Esophagus muscularis mucosa (tissue), 4 donors: ENCODE measurements around the gene WNT7B. TPM values are rescaled to one million over a fixed set of nuclear protein-coding genes. Genes with fewer than 3 reads are reported as not detected.

Source experiments
- DNase-seq: peaks from one replicate; pipeline ENCODE4 v3.0.0-alpha.2; 2017; ENCODE audit errors: extremely low spot score
- H3K27ac ChIP-seq, 4 donors: fragments of 200-600 bp; sonication (generic); replicated peaks in 1 of 4; 1 replicate in 3 of 4; 2 replicates in 1 of 4; pipeline ENCODE4 v1.5.1; 2016 to 2019; ENCODE audit warnings: mild to moderate bottlenecking in 1 of 4
- H3K27me3 ChIP-seq, 4 donors: fragments of 200-600 bp; sonication (generic); one replicate each; pipeline versions ENCODE4 v1.5.1 to v1.6.0; 2016 to 2019
- H3K36me3 ChIP-seq, 4 donors: fragments of 200-600 bp; sonication (generic); one replicate each; pipeline ENCODE4 v1.5.1; 2016 to 2019
- H3K4me1 ChIP-seq, 4 donors: fragments of 200-600 bp; sonication (generic); one replicate each; pipeline ENCODE4 v1.5.1; 2016 to 2019
- H3K4me3 ChIP-seq, 4 donors: fragments of 200-600 bp; sonication (generic); 1 replicate in 2 of 4; 2 replicates in 2 of 4; pipeline ENCODE4 v1.5.1; 2016 to 2019; ENCODE audit warnings: mild to moderate bottlenecking in 4 of 4, moderate library complexity in 1 of 4
- H3K9me3 ChIP-seq, 4 donors: fragments of 200-600 bp; sonication (generic); 1 replicate in 3 of 4; 2 replicates in 1 of 4; pipeline ENCODE4 v1.5.1; 2016 to 2019
- CTCF ChIP-seq, 3 experiments: fragments of 200-600 bp in 2 of 3; fragments of 450-650 bp in 1 of 3; sonication (generic) in 2 of 3; IDR thresholded peaks; one replicate each; pipeline ENCODE4 v1.5.1; 2017 to 2019; ENCODE audit warnings: antibody characterized with exemption in 3 of 3, mild to moderate bottlenecking in 2 of 3, moderate library complexity in 1 of 3
- EP300 ChIP-seq: sonication (generic); formaldehyde crosslinking; IDR thresholded peaks from one replicate; pipeline ENCODE4 v1.6.1; 2017; ENCODE audit warnings: antibody characterized with exemption
- POLR2A ChIP-seq: fragments of 450-650 bp; IDR thresholded peaks from one replicate; pipeline ENCODE4 v1.6.1; 2017; ENCODE audit warnings: antibody characterized with exemption, moderate library complexity, mild to moderate bottlenecking, low read depth
- POLR2AphosphoS5 ChIP-seq, 2 donors: sonication (generic); formaldehyde crosslinking; IDR thresholded peaks; one replicate each; pipeline ENCODE4 v1.6.1; 2017; ENCODE audit warnings: antibody characterized with exemption in 2 of 2
- WGBS: methylation state at CpG from one replicate; pipeline ENCODE4 v1.1.5; 2018; 5-methylcytosine and 5-hydroxymethylcytosine counted together
- intact Hi-C: fragments of 100-400 bp; cut with DNase I; formaldehyde crosslinking; loops from one replicate; pipeline ENCODE4 v1.15.1; 2023
- total RNA-seq, 4 donors: library from RNA; depleted of rRNA; stranded (reverse); fragments of >200 nt; gene quantifications; one replicate each; pipeline versions ENCODE4 v1.1.0 to v1.2.1, GENCODE V29; 2016

The WNT7B gene
- total RNA-seq, 4 donors from 2014 or later: not detected

GRCh38 chr22:45957826-45958225, 19.1 kb downstream of the WNT7B start:
- intact Hi-C loops: no loop called here
- peaks cover 0 to 56% (median 0%) of the 10 kb centered on the region in 4 donors for H3K27me3 ChIP-seq
- H3K27ac ChIP-seq: no peak overlapping the region
- TF ChIP-seq POLR2A: no peak
- no peak for TF ChIP-seq EP300
- no peak for TF ChIP-seq CTCF (IDR thresholded peaks at IDR 0.05)
- no peak for TF ChIP-seq POLR2AphosphoS5 (IDR thresholded peaks at IDR 0.05)
- H3K4me3 ChIP-seq: no peak overlapping the region
- H3K36me3 ChIP-seq: no peaks in the 10 kb centered on the region
- no peak for DNase-seq
- H3K9me3 ChIP-seq: no peaks in the 10 kb centered on the region
- 100% methylated on average over 4 of the region's 10 CpGs for WGBS
- no peaks in the 10 kb centered on the region for H3K4me1 ChIP-seq

- Histone ChIP-seq H3K4me1 (no peaks in the 10 kb centered on the region), H3K4me3 (no peak overlapping the region), H3K36me3 (no peaks in the 10 kb centered on the region), H3K9me3 (no peaks in the 10 kb centered on the region), H3K27ac (no peak overlapping the region), H3K27me3 (peaks cover 0 to 45% (median 0%) of the 10 kb centered on the region in 4 donors)
- TF ChIP-seq EP300: no peak
- no peak for TF ChIP-seq POLR2AphosphoS5 (IDR thresholded peaks at IDR 0.05)
- TF ChIP-seq CTCF (IDR thresholded peaks at IDR 0.05): no peak
- no peak for TF ChIP-seq POLR2A
- no peak for DNase-seq
- 68% methylated on average over 18 of the region's 18 CpGs for WGBS
- intact Hi-C loops: no loop called here
These were observed 23.8 kb downstream of the WNT7B start for GRCh38 chr22:45953178-45953577.

- DNase-seq: no peak
- 80% methylated on average over 12 of the region's 12 CpGs for WGBS
- Histone ChIP-seq H3K4me3 (no peak overlapping the region), H3K36me3 (no peaks in the 10 kb centered on the region), H3K27ac (no peak overlapping the region), H3K4me1 (no peaks in the 10 kb centered on the region), H3K9me3 (no peaks in the 10 kb centered on the region), H3K27me3 (peaks cover 0 to 45% (median 0%) of the 10 kb centered on the region in 4 donors)
- intact Hi-C loops: no loop called here
- TF ChIP-seq CTCF (IDR thresholded peaks at IDR 0.05) (no peak), POLR2AphosphoS5 (IDR thresholded peaks at IDR 0.05) (no peak), EP300 (no peak), POLR2A (no peak)
These were observed 24.4 kb downstream of the WNT7B start for GRCh38 chr22:45952553-45952952.

GRCh38 chr22:45952151-45952550, 24.8 kb downstream of the WNT7B start:
- TF ChIP-seq EP300: no peak
- TF ChIP-seq POLR2AphosphoS5 (IDR thresholded peaks at IDR 0.05): no peak
- no peak overlapping the region for H3K4me3 ChIP-seq
- intact Hi-C loops: no loop called here
- H3K4me1 ChIP-seq: no peaks in the 10 kb centered on the region
- no peaks in the 10 kb centered on the region for H3K9me3 ChIP-seq
- no peak for DNase-seq
- no peak overlapping the region for H3K27ac ChIP-seq
- 78% methylated on average over 10 of the region's 15 CpGs for WGBS
- H3K27me3 ChIP-seq: peaks cover 0 to 45% (median 0%) of the 10 kb centered on the region in 4 donors
- H3K36me3 ChIP-seq: no peaks in the 10 kb centered on the region

GRCh38 chr22:45949891-45950290, 27.1 kb downstream of the WNT7B start:
- Histone ChIP-seq H3K27ac (no peak overlapping the region), H3K9me3 (no peaks in the 10 kb centered on the region), H3K4me3 (no peak overlapping the region), H3K27me3 (peaks cover 0 to 29% (median 0%) of the 10 kb centered on the region in 4 donors), H3K36me3 (no peaks in the 10 kb centered on the region), H3K4me1 (no peaks in the 10 kb centered on the region)
- TF ChIP-seq POLR2A (no peak), CTCF (IDR thresholded peaks at IDR 0.05) (no peak), EP300 (no peak), POLR2AphosphoS5 (IDR thresholded peaks at IDR 0.05) (no peak)
- DNase-seq: no peak
- intact Hi-C loops: no loop called here
- WGBS: 84% methylated on average over 11 of the region's 23 CpGs
